ENCODE results near the gene RASSF1. TPM values are rescaled to one million over a fixed set of nuclear protein-coding genes. Genes with fewer than 3 reads are reported as not detected.

The RASSF1 gene
- total and polyA plus RNA-seq, 2 of the 13 experiments (the other 11 are each of a cell fraction or from before 2014, with no cell fraction given): 10.2 to 27.5 TPM

- POLR2A ChIA-PET: no interaction called here
- no peak for FAIRE-seq
- 98% methylated on average over 6 of the region's 10 CpGs for WGBS (ENCODE audit: low lambda C conversion rate)
- H3K36me3 ChIP-seq (replicated peaks in 1 of 2; ENCODE audit: control insufficient read depth in 1 of 2, insufficient read depth in 2 of 2, low read length in 2 of 2): peaks cover 22 to 48% of the 10 kb centered on the region in 2 experiments
- peaks cover 44% of the 10 kb centered on the region for H3K79me2 ChIP-seq (ENCODE audit: insufficient read depth, low read length)
- H3K4me3 ChIP-seq (replicated peaks in 1 of 3; ENCODE audit: insufficient read depth in 1 of 3, low read depth in 2 of 3, low read length in 3 of 3): no peak overlapping the region
- DNase-seq (ENCODE audit: low spot score): no peak
- H3K4me1 ChIP-seq (ENCODE audit: insufficient read depth, low read length): peaks cover 54% of the 10 kb centered on the region
- peaks cover 12% of the 10 kb centered on the region for H4K20me1 ChIP-seq (ENCODE audit: insufficient read depth, low read length)
- no peak overlapping the region for H3K4me2 ChIP-seq (ENCODE audit: low read depth, low read length)
- H3K9me3 ChIP-seq (ENCODE audit: low read length): no peaks in the 10 kb centered on the region
- intact Hi-C loops (cut with micrococcal nuclease; ENCODE audit: unreplicated experiment) (no loop called here), in situ Hi-C loops (cut with HindIII; ENCODE audit: extremely low pct_ligation_motif_present, low pct_unique_long_range_greater_than_20kb) (no loop called here)
- CTCF ChIA-PET (ENCODE audit: low intra/inter-chr PET ratio, low total read pairs): no interaction called here
- peak; percentile 61 for TF ChIP-seq AGO2 (optimal IDR thresholded peaks at IDR 0.05; ENCODE audit: low read depth, low read length)
- no peak for TF ChIP-seq E2F1 (CRISPR knock-in tag; IDR thresholded peaks at IDR 0.05)
- peak; percentile 25 for TF ChIP-seq RBM22 (optimal IDR thresholded peaks at IDR 0.05; ENCODE audit: low read length)
- no peak for TF ChIP-seq XBP1 (CRISPR knock-in tag; IDR thresholded peaks at IDR 0.05)
- no peak for TF ChIP-seq ZFP41 (CRISPR knock-in tag; IDR thresholded peaks at IDR 0.05; ENCODE audit: borderline replicate concordance)
- peak; percentile 15; the same call in 1 of the 2 replicates for TF ChIP-seq POLR2AphosphoS5 (IDR thresholded peaks at IDR 0.05; ENCODE audit: low read depth, low read length)
- ATAC-seq: no peak
- H2AFZ ChIP-seq (ENCODE audit: low read length): no peak overlapping the region
- H3K27ac ChIP-seq (ENCODE audit: extremely low read length, insufficient read depth, low read length): no peak overlapping the region
- no TSS peak for BruUV-seq (replicated peaks)
- no peaks in the 10 kb centered on the region for H3K27me3 ChIP-seq (ENCODE audit: control insufficient read depth in 1 of 2, insufficient read depth in 2 of 2, low read length in 2 of 2)
- H3K9ac ChIP-seq (ENCODE audit: insufficient read depth, low read depth, low read length): no peak overlapping the region
These were observed 10.3 kb downstream of the RASSF1 start for GRCh38 chr3:50330330-50330729.

- BruUV-seq (replicated peaks): TSS peak; percentile 91
- Histone ChIP-seq H3K4me3 (replicated peaks in 1 of 3; ENCODE audit: insufficient read depth in 1 of 3, low read depth in 2 of 3, low read length in 3 of 3) (peak within 1 kb of the TSS; percentile 79 to 95 (median 92)), H3K36me3 (replicated peaks in 1 of 2; ENCODE audit: control insufficient read depth in 1 of 2, insufficient read depth in 2 of 2, low read length in 2 of 2) (peaks cover 19 to 44% of the 10 kb centered on the region in 2 experiments), H3K4me2 (ENCODE audit: low read depth, low read length) (peak within 1 kb of the TSS; percentile 84), H4K20me1 (ENCODE audit: insufficient read depth, low read length) (no peaks in the 10 kb centered on the region), H3K9me3 (ENCODE audit: low read length) (no peaks in the 10 kb centered on the region), H3K79me2 (ENCODE audit: insufficient read depth, low read length) (peaks cover 22% of the 10 kb centered on the region), H3K9ac (ENCODE audit: insufficient read depth, low read depth, low read length) (peak within 1 kb of the TSS; percentile 96), H2AFZ (ENCODE audit: low read length) (no peak within 1 kb of the TSS), H3K4me1 (ENCODE audit: insufficient read depth, low read length) (peaks cover 52% of the 10 kb centered on the region), H3K27me3 (ENCODE audit: control insufficient read depth in 1 of 2, insufficient read depth in 2 of 2, low read length in 2 of 2) (no peaks in the 10 kb centered on the region), H3K27ac (ENCODE audit: extremely low read length, insufficient read depth, low read length) (peak within 1 kb of the TSS; percentile 67)
- peak; percentile 94 for FAIRE-seq
- WGBS (ENCODE audit: low lambda C conversion rate): 2% methylated on average over 15 of the region's 55 CpGs
- POLR2A ChIA-PET: interaction anchor here (0.6 to 3.5 kb wide), 21 partner anchors 9 to 281 kb away, joined by 3 to 66 read pairs (median 4); partner anchors contain the start of genes CYB561D2, GNAI2, HYAL1 and HYAL3
- in situ Hi-C loops (cut with HindIII; ENCODE audit: extremely low pct_ligation_motif_present, low pct_unique_long_range_greater_than_20kb) (no loop called here), intact Hi-C loops (cut with micrococcal nuclease; ENCODE audit: unreplicated experiment) (no loop called here)
- peak; percentile 95 for DNase-seq (ENCODE audit: low spot score)
- peak; percentile 79 for ATAC-seq
- CTCF ChIA-PET (ENCODE audit: low intra/inter-chr PET ratio, low total read pairs): no interaction called here
- TF ChIP-seq ISL2 (CRISPR knock-in tag; IDR thresholded peaks at IDR 0.05) (peak; percentile 70), EP300 (IDR thresholded peaks at IDR 0.05; ENCODE audit: low read depth in 2 of 2, low read length in 2 of 2) (no peak), EP300 (CRISPR knock-in tag; IDR thresholded peaks at IDR 0.05; ENCODE audit: borderline replicate concordance) (no peak), GZF1 (CRISPR knock-in tag; IDR thresholded peaks at IDR 0.05) (no peak), SPEN (CRISPR knock-in tag; IDR thresholded peaks at IDR 0.05; ENCODE audit: low read depth) (peak; percentile 94)
These were observed 12.5 kb downstream of the RASSF1 start, which contains the start of gene TUSC2 for GRCh38 chr3:50327943-50328691. TSS of gene TUSC2 (minus strand) at chr3:50328223. CDS start at chr3:50328099, 124 bp downstream.
